ENCODE results near the gene MPP3. TPM values are rescaled to one million over a fixed set of nuclear protein-coding genes. Genes with fewer than 3 reads are reported as not detected.
"Not testable (repeated sequence)": the region's sequence is repeated elsewhere in the genome, so short reads cannot be mapped to it uniquely, and the experiment has no call there.

Gene MPP3
- polyA plus RNA-seq, 1 donor = 4.4 TPM

DNA sequence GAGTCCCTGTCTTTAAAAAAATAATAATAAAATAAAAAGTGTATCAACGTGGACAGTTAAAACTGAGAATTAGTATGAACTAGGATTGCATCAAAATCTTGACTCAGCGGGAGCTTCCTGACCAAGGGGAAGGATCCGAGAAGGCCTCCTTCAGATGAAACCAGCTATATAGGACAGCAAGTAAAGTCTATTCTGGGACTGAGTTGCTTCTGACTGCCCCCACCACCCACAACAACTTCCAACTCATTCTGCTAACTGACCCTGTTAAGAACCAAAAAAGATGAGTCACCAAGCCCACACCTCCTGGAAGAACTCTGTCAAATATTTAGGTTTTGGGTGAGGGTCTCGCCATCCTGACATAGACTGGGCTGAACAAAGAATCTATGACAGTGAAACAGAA lies 24.9 kb downstream of the MPP3 start:
- no peak for DNase-seq (ENCODE audit: low read depth)

DNA sequence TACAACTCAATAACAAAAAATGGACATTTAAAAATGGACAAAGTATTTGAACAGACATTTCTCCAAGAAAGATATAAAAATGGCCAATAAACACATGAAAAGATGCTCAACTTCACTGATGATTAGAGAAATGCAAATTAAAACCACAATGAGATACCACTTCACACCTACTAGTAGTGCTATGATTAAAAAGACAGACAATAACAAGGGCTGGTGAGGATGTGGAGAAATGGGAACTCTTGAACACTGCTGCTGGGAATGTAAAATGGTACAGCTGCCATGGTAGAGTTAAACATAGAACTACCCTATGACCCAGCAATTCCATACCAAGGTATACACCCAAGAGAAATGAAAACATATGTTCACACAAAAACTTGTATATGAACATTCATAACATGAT lies 27.8 kb downstream of the MPP3 start:
- DNase-seq (ENCODE audit: low read depth) = no peak

GRCh38 chr17:43803758-43804157 lies 29.2 kb downstream of the MPP3 start:
- no peak for DNase-seq (ENCODE audit: low read depth)

GRCh38 chr17:43801844-43802243 lies 31.1 kb downstream of the MPP3 start:
- DNase-seq (ENCODE audit: low read depth) = no peak

DNA sequence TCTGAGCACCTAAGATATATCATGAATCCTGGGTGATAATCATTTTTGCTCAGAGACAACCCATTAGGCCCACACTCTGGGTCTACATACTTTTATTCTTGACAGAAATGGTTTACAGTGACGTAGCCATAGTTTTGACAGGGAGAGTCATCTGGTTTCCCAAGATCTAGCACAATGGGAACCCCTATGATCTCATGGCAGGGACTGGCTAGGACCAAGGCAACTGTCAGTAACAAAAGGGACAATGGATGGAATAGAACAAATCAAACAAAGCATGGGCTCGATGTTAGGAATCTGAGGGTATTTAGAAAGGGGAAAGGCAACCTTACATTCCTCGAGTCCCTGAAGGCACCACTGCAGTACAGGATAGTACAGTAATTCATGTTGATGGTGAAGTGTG lies 32.2 kb downstream of the MPP3 start:
- DNase-seq (ENCODE audit: low read depth) = no peak

DNA sequence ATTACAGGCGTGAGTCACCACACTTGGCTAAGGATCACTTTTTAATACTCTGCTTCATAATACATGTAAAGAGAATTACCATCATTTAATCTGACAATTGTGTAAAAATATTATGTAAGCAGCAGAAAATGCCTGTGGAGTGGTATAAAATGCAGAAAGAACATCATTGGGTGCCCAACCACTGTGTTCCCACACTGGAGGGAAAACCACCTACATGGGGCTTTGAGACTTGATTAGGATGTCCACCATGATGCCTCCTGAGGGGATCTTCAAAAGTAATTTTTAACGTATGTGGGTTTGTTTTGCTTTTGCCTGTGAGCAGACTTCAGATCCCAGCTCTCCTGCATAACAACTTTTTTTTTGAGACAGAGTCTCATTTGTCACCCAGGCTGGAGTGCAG lies 33.9 kb downstream of the MPP3 start:
- no peak for DNase-seq (ENCODE audit: low read depth)

- DNase-seq (ENCODE audit: low read depth) = not testable (repeated sequence)
Measured at GRCh38 chr17:43798024-43798423, 34.9 kb downstream of the MPP3 start.

DNA sequence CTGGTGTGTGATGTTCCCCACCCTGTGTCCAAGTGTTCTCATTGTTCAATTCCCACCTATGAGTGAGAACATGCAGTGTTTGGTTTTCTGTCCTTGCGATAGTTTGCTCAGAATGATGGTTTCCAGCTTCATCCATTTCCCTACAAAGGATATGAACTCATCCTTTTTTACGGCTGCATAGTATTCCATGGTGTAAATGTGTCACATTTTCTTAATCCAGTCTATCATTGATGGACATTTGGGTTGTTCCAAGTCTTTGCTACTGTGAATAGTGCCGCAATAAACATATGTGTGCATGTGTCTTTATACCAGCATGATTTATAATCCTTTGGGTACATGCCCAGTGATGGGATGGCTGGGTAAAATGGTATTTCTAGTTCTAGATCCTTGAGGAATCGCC lies 40.3 kb downstream of the MPP3 start:
- DNase-seq (ENCODE audit: low read depth) = not testable (repeated sequence)

DNA sequence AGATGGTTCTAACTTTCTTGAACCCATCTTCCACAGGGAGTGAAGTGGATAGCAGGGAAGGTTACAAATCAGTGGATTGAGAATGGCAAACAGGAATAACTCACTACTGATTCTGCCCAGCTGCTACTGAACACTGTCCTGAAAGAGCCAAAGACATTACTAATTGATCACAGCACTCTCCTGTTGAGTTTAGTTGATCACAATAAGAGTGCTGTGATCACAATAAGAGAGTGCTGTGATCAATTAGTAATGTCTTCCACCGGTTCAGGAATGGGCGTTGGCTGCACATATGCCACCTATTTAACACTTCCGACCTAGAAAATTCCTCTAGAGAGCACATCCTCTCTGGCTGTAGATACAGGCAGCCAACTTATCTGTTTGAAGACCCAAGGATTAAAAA lies 41.4 kb downstream of the MPP3 start:
- no peak for DNase-seq (ENCODE audit: low read depth)

DNA sequence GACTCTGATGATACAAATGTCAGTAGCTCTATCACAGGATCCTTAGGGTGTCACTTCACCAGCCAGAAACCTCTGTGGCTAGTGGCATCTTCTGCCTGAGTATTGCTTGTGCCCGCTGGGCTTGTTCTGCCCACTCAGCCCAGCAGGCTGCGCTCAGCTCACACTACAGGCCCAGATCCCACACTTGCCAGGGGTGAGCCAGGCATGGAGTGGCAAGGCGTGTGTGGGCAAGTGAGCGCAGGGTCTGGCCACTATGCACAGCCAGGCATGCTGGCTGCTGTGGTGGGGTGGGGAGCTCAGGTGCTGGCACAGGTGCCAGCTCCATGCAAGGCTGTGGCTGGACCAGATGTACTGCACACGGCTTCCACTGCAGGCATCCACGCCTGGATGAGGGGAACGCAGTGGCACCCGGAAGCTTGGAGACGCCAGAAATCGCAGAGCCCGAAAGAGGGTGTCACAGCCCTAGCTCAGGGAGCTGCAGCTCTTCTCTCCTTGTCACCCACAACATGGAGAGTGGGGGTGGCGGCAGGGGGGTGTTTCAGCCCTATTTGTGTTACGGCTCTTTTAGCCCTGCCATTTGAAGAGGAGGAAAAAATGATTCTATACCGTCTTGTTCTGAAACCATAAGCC lies 42.5 kb downstream of the MPP3 start:
- DNase-seq (ENCODE audit: low read depth) = no peak

- DNase-seq (ENCODE audit: low read depth) = no peak
Measured at GRCh38 chr17:43789482-43789881, 43.5 kb downstream of the MPP3 start.

DNA sequence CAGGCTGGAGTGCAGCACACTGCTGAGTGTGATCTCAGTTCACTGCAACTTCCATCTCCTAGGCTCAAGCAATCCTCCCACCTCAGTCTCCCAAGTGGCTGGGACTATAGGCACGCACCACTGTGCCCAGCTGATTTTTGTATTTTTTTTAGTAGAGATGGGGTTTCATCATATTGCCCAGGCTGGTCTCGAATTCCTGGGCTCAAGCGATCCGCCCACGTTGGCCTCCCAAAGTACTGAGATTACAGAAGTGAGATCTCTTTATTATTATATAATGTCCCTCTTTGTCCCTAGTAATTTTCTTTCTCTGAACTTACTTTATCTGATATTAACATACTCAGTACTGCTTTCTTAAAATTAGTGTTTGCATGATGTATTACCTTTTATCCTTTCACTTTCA lies 44.4 kb downstream of the MPP3 start:
- DNase-seq (ENCODE audit: low read depth) = no peak

DNA sequence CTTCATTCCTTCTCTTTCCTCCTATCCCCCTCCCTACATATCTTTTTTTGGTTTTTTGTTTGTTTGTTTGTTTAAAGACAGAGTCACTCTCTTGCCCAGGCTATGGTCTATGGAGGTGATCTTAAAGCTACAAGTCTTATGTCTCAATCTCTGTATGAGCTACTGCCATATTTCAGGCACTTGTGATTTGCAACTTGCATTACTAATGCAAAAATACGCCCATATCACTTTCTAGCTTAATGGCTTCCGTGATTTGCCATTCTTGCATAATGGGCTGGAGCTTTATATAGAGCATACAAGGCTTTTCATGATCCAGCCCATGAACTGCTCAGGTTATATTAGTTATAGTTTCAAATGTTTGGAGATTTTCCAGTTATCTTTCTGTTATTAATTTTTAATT lies 45.2 kb downstream of the MPP3 start:
- no peak for DNase-seq (ENCODE audit: low read depth)

DNA sequence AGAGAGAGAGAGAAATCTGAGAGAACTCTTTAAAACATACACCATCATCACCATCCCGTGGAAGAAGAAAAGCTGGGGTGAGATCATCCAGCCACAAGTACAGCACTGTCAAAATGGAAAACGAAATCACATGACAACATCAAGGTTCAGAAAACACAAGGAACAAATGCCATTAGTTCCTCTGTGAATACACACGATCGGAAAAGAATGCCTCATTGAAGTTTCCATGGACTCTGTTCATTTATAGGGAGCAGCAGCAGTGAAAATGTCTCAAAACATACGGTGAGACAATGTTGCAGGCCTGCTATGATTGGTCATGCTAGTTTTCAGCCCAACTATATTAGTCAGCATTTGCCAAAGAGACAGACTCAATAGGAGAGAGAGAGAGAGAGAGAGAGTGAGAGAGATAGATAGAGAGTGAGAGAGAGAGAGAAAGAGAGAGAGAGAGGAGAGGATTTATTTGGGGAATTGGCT lies 48.3 kb downstream of the MPP3 start:
- no peak for DNase-seq (ENCODE audit: low read depth)

DNA sequence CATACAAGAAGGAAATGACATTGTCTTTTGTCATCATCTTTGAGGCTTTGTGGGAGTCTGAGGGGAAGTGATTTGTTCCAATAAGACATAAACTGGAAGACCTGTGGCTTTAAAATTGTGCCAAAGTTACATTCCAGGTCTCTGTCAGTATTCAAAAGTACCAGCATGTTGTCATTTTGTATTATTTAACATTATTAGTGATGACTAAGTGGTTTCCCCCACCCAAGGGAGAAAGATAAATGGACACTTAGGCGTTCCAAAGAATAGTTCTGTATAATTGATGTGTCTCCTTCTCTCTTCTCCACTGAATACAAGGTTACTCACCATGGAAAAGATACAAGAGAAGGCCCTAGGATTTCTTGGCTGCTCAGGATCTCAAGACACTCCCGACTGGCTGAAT lies 48.9 kb downstream of the MPP3 start:
- DNase-seq (ENCODE audit: low read depth) = no peak

DNA sequence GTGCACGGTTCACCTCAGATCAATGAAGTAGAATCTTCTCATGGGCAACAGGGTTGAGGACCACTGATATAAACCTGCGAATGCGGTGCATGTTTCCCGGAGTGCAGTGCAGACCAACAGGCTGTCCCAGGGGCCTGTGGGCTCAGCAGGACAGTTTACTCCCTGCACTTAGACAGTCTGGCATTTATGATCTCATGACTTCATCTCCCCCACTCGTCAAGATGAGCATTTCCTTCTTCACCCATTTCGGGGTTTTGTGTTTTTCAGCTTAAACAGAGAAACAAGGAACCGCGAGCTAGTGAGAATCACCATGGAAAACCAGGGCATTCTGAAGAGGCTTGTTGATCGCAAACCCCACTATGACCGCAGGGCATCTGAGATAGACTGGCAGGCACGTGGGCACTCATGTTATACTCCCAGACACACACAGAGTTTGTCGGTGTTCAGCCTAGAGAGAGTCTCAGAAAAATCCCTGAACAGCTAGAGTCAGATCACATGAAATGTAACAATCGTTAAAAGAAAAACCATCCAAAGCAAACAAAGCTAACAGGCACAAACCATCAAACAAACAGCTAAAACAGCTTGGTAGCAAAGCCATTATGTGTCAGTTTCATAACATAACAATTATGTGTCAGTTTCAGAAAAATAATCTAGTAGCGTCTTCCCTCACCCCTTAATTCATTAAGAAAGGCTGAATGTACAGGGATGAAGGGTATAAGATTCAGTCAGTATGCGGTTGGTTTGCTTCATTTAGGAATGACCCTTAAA lies 49.8 kb downstream of the MPP3 start:
- DNase-seq (ENCODE audit: low read depth) = no peak

GRCh38 chr17:43780135-43780534 lies 52.8 kb downstream of the MPP3 start, which contains the start of gene CFAP97D1:
Gene CFAP97D1 (plus strand): TSS chr17:43780435. CDS start chr17:43780463, 28 bp downstream.
- no peak for DNase-seq (ENCODE audit: low read depth)

DNA sequence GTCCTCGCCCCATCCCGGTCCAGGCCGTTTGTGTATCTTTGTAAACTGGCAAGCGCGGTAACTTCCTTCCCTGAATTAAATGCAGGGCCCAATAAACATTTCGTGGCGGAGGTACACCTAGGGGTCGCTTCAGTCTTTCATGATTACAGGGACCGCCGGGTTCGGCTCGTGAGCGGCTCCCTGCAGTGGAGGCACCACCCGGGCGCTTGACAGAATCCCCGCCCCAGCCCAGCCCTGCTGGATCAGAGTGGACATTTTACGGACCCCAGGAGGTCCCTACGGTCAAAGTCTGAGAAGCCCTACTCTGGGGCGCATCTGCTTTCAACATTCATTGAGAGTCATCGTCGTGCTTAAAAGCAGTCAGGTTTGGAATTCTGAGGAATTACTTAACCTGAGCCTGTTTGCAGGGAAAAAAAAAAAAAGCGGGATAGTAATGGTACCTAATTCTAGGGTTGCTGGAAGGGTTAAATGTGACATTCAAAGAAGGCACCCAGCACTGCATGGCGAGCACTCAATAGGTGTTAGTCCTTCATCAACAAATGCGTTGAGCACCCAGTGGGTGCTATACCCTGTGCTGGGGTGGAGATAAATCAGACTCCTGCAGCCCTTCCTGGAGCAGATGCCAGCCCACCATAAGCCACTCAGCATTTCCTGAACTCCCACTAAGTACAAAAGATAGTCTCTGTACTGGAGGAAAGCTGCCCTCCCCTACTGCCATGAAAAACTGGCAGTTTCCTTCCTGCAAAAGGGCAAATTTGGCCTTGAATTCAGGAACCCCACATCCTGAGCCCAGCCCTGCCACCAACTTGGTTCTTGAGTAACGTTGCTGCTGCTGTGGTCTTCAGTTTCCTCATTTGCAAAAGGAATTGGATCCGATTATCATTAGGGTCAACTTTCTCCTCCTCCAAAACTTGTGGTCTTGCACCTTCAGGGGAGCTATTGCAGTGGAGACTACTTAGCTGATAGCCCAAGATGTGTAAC lies 53.5 kb downstream of the MPP3 start:
- DNase-seq (ENCODE audit: low read depth) = no peak

DNA sequence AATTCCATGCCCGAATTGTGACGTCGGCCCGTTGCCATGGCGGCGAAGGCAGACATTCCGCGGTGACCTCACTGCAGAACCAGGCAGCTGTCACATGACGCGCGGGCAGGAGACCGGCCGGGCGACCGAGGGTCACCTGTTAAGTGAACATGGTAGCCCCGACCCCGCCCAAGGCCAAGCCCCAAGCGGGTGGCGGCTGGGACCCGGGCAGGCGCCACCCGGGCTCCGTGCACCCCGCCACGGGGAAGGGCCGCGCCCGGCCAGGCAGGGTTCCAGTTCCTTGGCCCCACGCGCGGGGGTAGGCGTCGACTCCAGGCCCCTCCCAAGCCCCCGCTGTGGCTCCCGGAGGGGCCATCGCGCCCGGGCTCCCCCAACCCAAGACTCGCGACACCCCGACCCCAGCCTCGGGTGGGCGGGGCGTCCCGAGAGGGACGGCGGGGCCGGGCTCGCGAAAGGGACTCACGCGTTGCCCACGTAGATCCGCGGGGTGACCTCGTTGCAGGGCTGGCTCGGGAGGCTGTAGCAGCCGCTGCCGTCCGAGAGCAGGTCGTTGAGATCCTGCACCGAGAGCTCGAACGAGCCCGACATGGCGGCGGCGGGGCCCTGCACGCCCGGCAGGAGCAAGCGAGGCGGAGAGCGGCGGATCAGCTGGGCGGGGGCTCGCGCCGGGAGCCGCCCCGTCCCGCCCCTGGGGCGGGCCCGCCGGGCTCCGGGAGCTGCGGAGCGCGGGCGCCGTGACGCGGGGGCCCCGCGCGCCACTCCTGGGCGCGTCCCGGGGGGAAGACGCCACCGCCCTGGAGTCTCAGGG lies 54.4 kb downstream of the MPP3 start, which contains the start of gene DUSP3:
Gene DUSP3 (minus strand): TSS at position 641 of the 808 bp plus-strand sequence. CDS start 53 bp downstream, at position 588.
- no peak for DNase-seq (ENCODE audit: low read depth)

- no peak for DNase-seq (ENCODE audit: low read depth)
Measured at GRCh38 chr17:43774304-43775250, 58.4 kb downstream of the MPP3 start.
